Panc1 (cell line): ENCODE measurements around the gene INS.

Experiments used
- CTCF ChIP-seq: fragments of 450-650 bp; IDR thresholded peaks from 2 replicates; pipeline ENCODE4 v1.5.1; 2017; ENCODE audit warnings: mild to moderate bottlenecking
- POLR2AphosphoS5 ChIP-seq: IDR thresholded peaks from 2 replicates; pipeline ENCODE4 v1.6.1; 2012; ENCODE audit warnings: mild to moderate bottlenecking, low read depth, low read length, moderate library complexity
- REST ChIP-seq, 2 experiments: IDR thresholded peaks; 2 replicates each; pipeline ENCODE4 v1.6.1; 2011 to 2012; ENCODE audit warnings: low read depth in 2 of 2, control low read depth in 1 of 2, low read length in 1 of 2, mild to moderate bottlenecking in 1 of 2, moderate library complexity in 1 of 2; ENCODE audit not compliant: insufficient read depth in 1 of 2
- SIN3A ChIP-seq: IDR thresholded peaks from 2 replicates; pipeline ENCODE4 v1.6.1; 2012; ENCODE audit warnings: low read depth, mild to moderate bottlenecking, low read length, moderate library complexity, borderline replicate concordance; ENCODE audit not compliant: insufficient read depth

GRCh38 chr11:2151500-2152257, 9.3 kb downstream of the INS start:
- TF ChIP-seq POLR2AphosphoS5 (no peak), CTCF (peak; percentile 96), REST (IDR thresholded peaks at IDR 0.05; ENCODE audit: insufficient read depth in 1 of 2, low read depth in 2 of 2, low read length in 1 of 2) (no peak), SIN3A (no peak)
